GM12878 (cell line): ENCODE measurements around the gene DDRGK1. TPM values are rescaled to one million over a fixed set of nuclear protein-coding genes. Genes with fewer than 3 reads are reported as not detected.

Experiments used
- ATAC-seq: fragments of 200-7000 bp; cut with Tn5 transposase; 3 replicates; pipeline ENCODE4 v1.9.1; 2020; ENCODE audit warnings: mild to moderate bottlenecking, moderate library complexity
- BruUV-seq: library from RNA; stranded (reverse); fragments of 400-500 nt; replicated peaks from 2 replicates; lab custom pipeline; 2021; lab: Mats Ljungman, UMichigan
- CTCF ChIA-PET: fragments of 300-600 bp; sonication (Branson Sonifier 250); formaldehyde crosslinking; extraction: SDS; loops from one replicate; lab custom pipeline; 2021; ENCODE audit warnings: inconsistent platforms; lab: Yijun Ruan, JAX
- POLR2A ChIA-PET: fragments of 350-600 bp; formaldehyde crosslinking; extraction: SDS; loops from one replicate; lab custom pipeline; 2021; ENCODE audit warnings: inconsistent platforms; lab: Charles Lee
- RAD21 ChIA-PET: fragments of 300-600 bp; sonication (Branson Sonifier 250); formaldehyde crosslinking; loops from one replicate; lab custom pipeline; 2023; ENCODE audit warnings: antibody characterized with exemption; ENCODE audit not compliant: unreplicated experiment; lab: Charles Lee
- SMC1A ChIA-PET: fragments of 300-600 bp; sonication (Branson Sonifier 250); formaldehyde crosslinking; loops from one replicate; lab custom pipeline; 2023; ENCODE audit not compliant: unreplicated experiment, uncharacterized antibody; lab: Charles Lee
- DNase-seq: peaks from one replicate; pipeline ENCODE4 v3.0.0-alpha.2; 2011; ENCODE audit warnings: low read depth, low spot score
- FAIRE-seq: peaks from 3 replicates; lab custom pipeline; 2011; peaks lifted over from hg19 to GRCh38; lab: Jason Lieb, UNC
- H2AFZ ChIP-seq: 2 replicates; pipeline ENCODE4 v1.6.0; 2011; ENCODE audit warnings: low read depth, low read length, control low read depth; ENCODE audit not compliant: control insufficient read depth
- H3K27ac ChIP-seq: 2 replicates; pipeline ENCODE4 v1.5.1; 2011; ENCODE audit warnings: control low read depth; ENCODE audit not compliant: control insufficient read depth, insufficient read depth
- H3K27me3 ChIP-seq, 2 experiments: replicated peaks in 1 of 2; 2 replicates each; pipeline versions ENCODE4 v1.6.0 to v1.6.1; 2011; ENCODE audit warnings: low read length in 1 of 2; ENCODE audit not compliant: control insufficient read depth in 2 of 2, insufficient read depth in 2 of 2
- H3K36me3 ChIP-seq, 2 experiments: 2 replicates each; pipeline ENCODE4 v1.5.1; 2011; ENCODE audit warnings: low read length in 1 of 2; ENCODE audit not compliant: control insufficient read depth in 2 of 2, insufficient read depth in 2 of 2
- H3K4me1 ChIP-seq: 2 replicates; pipeline ENCODE4 v1.6.1; 2011; ENCODE audit warnings: mild to moderate bottlenecking, low read length, moderate library complexity, mixed read lengths; ENCODE audit not compliant: control insufficient read depth, insufficient read depth
- H3K4me2 ChIP-seq: 2 replicates; pipeline ENCODE4 v1.6.0; 2011; ENCODE audit warnings: control low read depth; ENCODE audit not compliant: control insufficient read depth, insufficient read depth
- H3K4me3 ChIP-seq: fragments of 200-600 bp; sonication (generic); 2 replicates; pipeline ENCODE4 v1.5.1; 2016
- H3K79me2 ChIP-seq: 2 replicates; pipeline ENCODE4 v1.6.0; 2011; ENCODE audit warnings: low read length; ENCODE audit not compliant: control insufficient read depth, insufficient read depth
- H3K9ac ChIP-seq: 2 replicates; pipeline ENCODE4 v1.8.0; 2011; ENCODE audit warnings: low read length, control low read depth, mixed read lengths; ENCODE audit not compliant: control insufficient read depth, insufficient read depth
- H3K9me3 ChIP-seq: replicated peaks from 3 replicates; pipeline ENCODE4 v1.5.1; 2011; ENCODE audit warnings: mild to moderate bottlenecking, low read length; ENCODE audit not compliant: control insufficient read depth, insufficient read depth
- H4K20me1 ChIP-seq: 2 replicates; pipeline ENCODE4 v1.6.0; 2011; ENCODE audit not compliant: control insufficient read depth, insufficient read depth
- BMI1 ChIP-seq: fragments of 450-650 bp; IDR thresholded peaks from 2 replicates; pipeline ENCODE4 v1.6.1; 2016; ENCODE audit warnings: mild to moderate bottlenecking, moderate library complexity, borderline replicate concordance
- CBFB ChIP-seq: IDR thresholded peaks from 2 replicates; pipeline ENCODE4 v1.6.1; 2016; ENCODE audit warnings: antibody characterized with exemption, low read depth
- EGR1 ChIP-seq, 2 experiments: IDR thresholded peaks; 1 replicate in 1 of 2; 2 replicates in 1 of 2; pipeline ENCODE4 v1.6.1; 2011 to 2012; ENCODE audit warnings: low read depth in 2 of 2, low read length in 2 of 2, borderline replicate concordance in 1 of 2, mild to moderate bottlenecking in 1 of 2, moderate library complexity in 1 of 2
- FOXK2 ChIP-seq: fragments of 450-650 bp; IDR thresholded peaks from 2 replicates; pipeline ENCODE4 v1.6.1; 2017; ENCODE audit warnings: mild to moderate bottlenecking, moderate library complexity
- NFYB ChIP-seq: IDR thresholded peaks from 2 replicates; pipeline ENCODE4 v1.6.1; 2011; ENCODE audit warnings: low read depth, mild to moderate bottlenecking, low read length, improper control_type of control experiment, moderate library complexity; ENCODE audit not compliant: insufficient read depth
- NR2C2 ChIP-seq: IDR thresholded peaks from 2 replicates; pipeline ENCODE4 v1.6.1; 2011; ENCODE audit warnings: borderline replicate concordance, low read depth; ENCODE audit not compliant: control insufficient read depth, insufficient read length
- RB1 ChIP-seq: fragments of 450-650 bp; formaldehyde crosslinking; IDR thresholded peaks from 2 replicates; pipeline ENCODE4 v1.6.1; 2017; ENCODE audit warnings: mild to moderate bottlenecking, borderline replicate concordance
- RFX5 ChIP-seq: IDR thresholded peaks from 2 replicates; pipeline ENCODE4 v1.6.1; 2011; ENCODE audit warnings: low read depth, low read length, improper control_type of control experiment
- SMAD1 ChIP-seq: fragments of 450-650 bp; IDR thresholded peaks from 2 replicates; pipeline ENCODE4 v1.6.1; 2018; ENCODE audit warnings: mild to moderate bottlenecking, low read depth; ENCODE audit not compliant: partially characterized antibody
- STAT1 ChIP-seq: fragments of 450-650 bp; conservative IDR thresholded peaks from 2 replicates; pipeline ENCODE4 v1.6.1; 2014; ENCODE audit warnings: antibody characterized with exemption, mild to moderate bottlenecking
- ZNF384 ChIP-seq: IDR thresholded peaks from 2 replicates; pipeline ENCODE4 v1.6.1; 2012; ENCODE audit warnings: low read depth, mild to moderate bottlenecking, low read length, improper control_type of control experiment, borderline replicate concordance
- WGBS: methylation state at CpG from one replicate; pipeline ENCODE4 v1.1.6; 2016; ENCODE audit warnings: low lambda C conversion rate; ENCODE audit not compliant: insufficient replicate concordance, insufficient coverage; ENCODE audit errors: missing lambda C conversion rate; 5-methylcytosine and 5-hydroxymethylcytosine counted together
- in situ Hi-C: fragments of 300-500 bp; cut with MboI; formaldehyde crosslinking; loops from 9 replicates; pipeline ENCODE4 v1.14.3; 2018; ENCODE audit warnings: mixed read lengths
- intact Hi-C: fragments of 100-400 bp; cut with micrococcal nuclease; formaldehyde crosslinking; loops from one replicate; pipeline ENCODE4 v1.14.2; 2022; ENCODE audit not compliant: unreplicated experiment
- polyA plus RNA-seq, 11 experiments: library from polyadenylated mRNA; depleted of rRNA in 4 of 11; unstranded in 6 of 11; stranded (reverse) in 5 of 11; fragments of >200 nt; fragmentation: Nextera tagmentation in 4 of 11; fragmentation: Illumina TruSeq in 1 of 11; extraction: Ambion mirVana in 4 of 11; extraction: Trizol in 1 of 11; gene quantifications; 1 replicate in 1 of 11; 2 replicates in 10 of 11; pipeline versions ENCODE4 v1.2.1 to v1.2.3, GENCODE V29; 2011 to 2016; ENCODE audit warnings: inconsistent platforms in 2 of 11, missing spikeins in 2 of 11, low read depth in 1 of 11
- total RNA-seq, 4 experiments: library from RNA; depleted of rRNA in 3 of 4; stranded (reverse); fragments of >200 nt in 3 of 4; fragmentation: Illumina TruSeq in 1 of 4; extraction: Trizol in 1 of 4; gene quantifications; 2 replicates each; pipeline versions ENCODE4 v1.2.1 to v1.2.3, GENCODE V29; 2013 to 2021
- TF ChIP-seq, protein P1 (sequence below): fragments of 450-650 bp; formaldehyde crosslinking; IDR thresholded peaks from 2 replicates; pipeline ENCODE4 v1.4.0; 2020; ENCODE audit warnings: mild to moderate bottlenecking, moderate library complexity
- TF ChIP-seq, protein P2 (sequence below): fragments of 450-650 bp; conservative IDR thresholded peaks from 2 replicates; pipeline ENCODE4 v1.6.1; 2017; ENCODE audit warnings: mild to moderate bottlenecking, moderate library complexity
- TF ChIP-seq, protein P3 (sequence below): fragments of 450-650 bp; formaldehyde crosslinking; IDR thresholded peaks from 2 replicates; pipeline ENCODE4 v1.4.0; 2022; ENCODE audit warnings: mild to moderate bottlenecking, moderate library complexity

The DDRGK1 gene
- total and polyA plus RNA-seq, 10 of the 15 experiments (the other 5 are each of a cell fraction or from before 2014, with no cell fraction given), result 4.0 to 55.2 (median 39.7) TPM

DNA sequence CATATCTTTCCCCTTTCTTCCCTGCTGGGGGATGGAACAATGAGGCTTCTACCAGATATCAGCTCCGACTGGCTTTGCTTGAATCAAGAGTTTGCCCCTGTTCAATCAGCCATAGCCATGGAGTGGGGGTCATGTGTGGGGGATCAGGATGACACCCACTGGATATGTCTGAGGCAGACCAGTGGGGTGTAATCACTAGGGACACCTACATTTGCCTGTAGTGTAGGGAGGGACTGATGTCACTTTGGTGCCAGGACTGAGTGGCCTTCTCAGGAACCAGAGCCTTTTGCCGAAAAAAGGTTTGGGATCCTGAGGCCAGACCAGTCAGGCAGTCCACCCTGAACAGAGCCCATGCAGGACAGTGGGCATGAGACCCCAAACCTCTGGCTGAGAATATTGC lies 5.9 kb upstream of the DDRGK1 start:
- Histone ChIP-seq H3K79me2 (peaks cover 32% of the 10 kb centered on the region), H3K27me3 (no peaks in the 10 kb centered on the region), H2AFZ (peak overlapping the region; percentile 96), H3K4me1 (peaks cover 7% of the 10 kb centered on the region), H3K9ac (peak overlapping the region; percentile 97), H3K4me3 (peak overlapping the region; percentile 100), H3K4me2 (peak overlapping the region; percentile 99), H3K9me3 (no peaks in the 10 kb centered on the region), H3K27ac (peak overlapping the region; percentile 94), H3K36me3 (peaks cover under 1 to 5% of the 10 kb centered on the region in 2 experiments; a peak in 2 of 4 replicates), H4K20me1 (no peaks in the 10 kb centered on the region)
- POLR2A ChIA-PET, result interaction anchor here (1.2 kb wide), 1 partner anchor 157 kb away, joined by 3 read pairs; no protein-coding TSS in a partner anchor
- RAD21 ChIA-PET, result no interaction called here
- WGBS, result 77% methylated on average over 2 of the region's 2 CpGs
- FAIRE-seq (no peak), ATAC-seq (peak; percentile 13; the same call in 2 of the 3 replicates), DNase-seq (no peak)
- in situ Hi-C loops, result no loop called here
- TF ChIP-seq RB1 (no peak), ZNF384 (no peak), EGR1 (IDR thresholded peaks at IDR 0.05; ENCODE audit: borderline replicate concordance in 1 of 2, low read depth in 2 of 2, low read length in 2 of 2) (no peak), BMI1 (no peak), NR2C2 (no peak), RFX5 (no peak), NFYB (no peak), SMAD1 (no peak), FOXK2 (no peak), CBFB (no peak), STAT1 (no peak)
- TF ChIP-seq, protein P1, sequence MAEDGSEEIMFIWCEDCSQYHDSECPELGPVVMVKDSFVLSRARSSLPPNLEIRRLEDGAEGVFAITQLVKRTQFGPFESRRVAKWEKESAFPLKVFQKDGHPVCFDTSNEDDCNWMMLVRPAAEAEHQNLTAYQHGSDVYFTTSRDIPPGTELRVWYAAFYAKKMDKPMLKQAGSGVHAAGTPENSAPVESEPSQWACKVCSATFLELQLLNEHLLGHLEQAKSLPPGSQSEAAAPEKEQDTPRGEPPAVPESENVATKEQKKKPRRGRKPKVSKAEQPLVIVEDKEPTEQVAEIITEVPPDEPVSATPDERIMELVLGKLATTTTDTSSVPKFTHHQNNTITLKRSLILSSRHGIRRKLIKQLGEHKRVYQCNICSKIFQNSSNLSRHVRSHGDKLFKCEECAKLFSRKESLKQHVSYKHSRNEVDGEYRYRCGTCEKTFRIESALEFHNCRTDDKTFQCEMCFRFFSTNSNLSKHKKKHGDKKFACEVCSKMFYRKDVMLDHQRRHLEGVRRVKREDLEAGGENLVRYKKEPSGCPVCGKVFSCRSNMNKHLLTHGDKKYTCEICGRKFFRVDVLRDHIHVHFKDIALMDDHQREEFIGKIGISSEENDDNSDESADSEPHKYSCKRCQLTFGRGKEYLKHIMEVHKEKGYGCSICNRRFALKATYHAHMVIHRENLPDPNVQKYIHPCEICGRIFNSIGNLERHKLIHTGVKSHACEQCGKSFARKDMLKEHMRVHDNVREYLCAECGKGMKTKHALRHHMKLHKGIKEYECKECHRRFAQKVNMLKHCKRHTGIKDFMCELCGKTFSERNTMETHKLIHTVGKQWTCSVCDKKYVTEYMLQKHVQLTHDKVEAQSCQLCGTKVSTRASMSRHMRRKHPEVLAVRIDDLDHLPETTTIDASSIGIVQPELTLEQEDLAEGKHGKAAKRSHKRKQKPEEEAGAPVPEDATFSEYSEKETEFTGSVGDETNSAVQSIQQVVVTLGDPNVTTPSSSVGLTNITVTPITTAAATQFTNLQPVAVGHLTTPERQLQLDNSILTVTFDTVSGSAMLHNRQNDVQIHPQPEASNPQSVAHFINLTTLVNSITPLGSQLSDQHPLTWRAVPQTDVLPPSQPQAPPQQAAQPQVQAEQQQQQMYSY (CRISPR knock-in tag), result no peak
- TF ChIP-seq, protein P2, sequence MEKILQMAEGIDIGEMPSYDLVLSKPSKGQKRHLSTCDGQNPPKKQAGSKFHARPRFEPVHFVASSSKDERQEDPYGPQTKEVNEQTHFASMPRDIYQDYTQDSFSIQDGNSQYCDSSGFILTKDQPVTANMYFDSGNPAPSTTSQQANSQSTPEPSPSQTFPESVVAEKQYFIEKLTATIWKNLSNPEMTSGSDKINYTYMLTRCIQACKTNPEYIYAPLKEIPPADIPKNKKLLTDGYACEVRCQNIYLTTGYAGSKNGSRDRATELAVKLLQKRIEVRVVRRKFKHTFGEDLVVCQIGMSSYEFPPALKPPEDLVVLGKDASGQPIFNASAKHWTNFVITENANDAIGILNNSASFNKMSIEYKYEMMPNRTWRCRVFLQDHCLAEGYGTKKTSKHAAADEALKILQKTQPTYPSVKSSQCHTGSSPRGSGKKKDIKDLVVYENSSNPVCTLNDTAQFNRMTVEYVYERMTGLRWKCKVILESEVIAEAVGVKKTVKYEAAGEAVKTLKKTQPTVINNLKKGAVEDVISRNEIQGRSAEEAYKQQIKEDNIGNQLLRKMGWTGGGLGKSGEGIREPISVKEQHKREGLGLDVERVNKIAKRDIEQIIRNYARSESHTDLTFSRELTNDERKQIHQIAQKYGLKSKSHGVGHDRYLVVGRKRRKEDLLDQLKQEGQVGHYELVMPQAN, result no peak
- TF ChIP-seq, protein P3, sequence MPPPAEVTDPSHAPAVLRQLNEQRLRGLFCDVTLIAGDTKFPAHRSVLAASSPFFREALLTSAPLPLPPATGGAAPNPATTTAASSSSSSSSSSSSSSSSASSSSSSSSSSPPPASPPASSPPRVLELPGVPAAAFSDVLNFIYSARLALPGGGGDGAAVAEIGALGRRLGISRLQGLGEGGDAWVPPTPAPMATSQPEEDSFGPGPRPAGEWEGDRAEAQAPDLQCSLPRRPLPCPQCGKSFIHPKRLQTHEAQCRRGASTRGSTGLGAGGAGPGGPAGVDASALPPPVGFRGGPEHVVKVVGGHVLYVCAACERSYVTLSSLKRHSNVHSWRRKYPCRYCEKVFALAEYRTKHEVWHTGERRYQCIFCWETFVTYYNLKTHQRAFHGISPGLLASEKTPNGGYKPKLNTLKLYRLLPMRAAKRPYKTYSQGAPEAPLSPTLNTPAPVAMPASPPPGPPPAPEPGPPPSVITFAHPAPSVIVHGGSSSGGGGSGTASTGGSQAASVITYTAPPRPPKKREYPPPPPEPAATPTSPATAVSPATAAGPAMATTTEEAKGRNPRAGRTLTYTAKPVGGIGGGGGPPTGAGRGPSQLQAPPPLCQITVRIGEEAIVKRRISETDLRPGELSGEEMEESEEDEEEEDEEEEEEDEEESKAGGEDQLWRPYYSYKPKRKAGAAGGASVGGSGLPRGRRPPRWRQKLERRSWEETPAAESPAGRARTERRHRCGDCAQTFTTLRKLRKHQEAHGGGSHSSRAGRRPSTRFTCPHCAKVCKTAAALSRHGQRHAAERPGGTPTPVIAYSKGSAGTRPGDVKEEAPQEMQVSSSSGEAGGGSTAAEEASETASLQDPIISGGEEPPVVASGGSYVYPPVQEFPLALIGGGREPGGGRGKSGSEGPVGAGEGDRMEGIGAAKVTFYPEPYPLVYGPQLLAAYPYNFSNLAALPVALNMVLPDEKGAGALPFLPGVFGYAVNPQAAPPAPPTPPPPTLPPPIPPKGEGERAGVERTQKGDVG (CRISPR knock-in tag), result no peak
- BruUV-seq, result no TSS peak
- CTCF ChIA-PET, result interaction anchor here (0.6 to 4.0 kb wide), 5 partner anchors 8 to 157 kb away, joined by 3 to 19 read pairs (median 3); no protein-coding TSS in a partner anchor
- intact Hi-C loops, result no loop called here
- SMC1A ChIA-PET, result interaction anchor here (1.1 to 2.2 kb wide), 2 partner anchors 9 to 13 kb away, joined by 3 to 10 read pairs; no protein-coding TSS in a partner anchor
